Uterus (tissue), 4 donors: Measurements from ENCODE around the gene VCX2. TPM values are rescaled to one million over a fixed set of nuclear protein-coding genes. Genes with fewer than 3 reads are reported as not detected.

Source experiments
- DNase-seq, 2 donors: peaks; one replicate each; pipeline ENCODE4 v3.0.0-alpha.2; 2019 to 2020
- H3K27ac ChIP-seq, 2 donors: fragments of 200-600 bp; sonication (generic); 1 replicate in 1 of 2; 2 replicates in 1 of 2; pipeline ENCODE4 v1.5.1; 2016 to 2018
- H3K27me3 ChIP-seq, 2 donors: fragments of 200-600 bp; sonication (generic); one replicate each; pipeline ENCODE4 v1.5.1; 2018 to 2019; ENCODE audit warnings: control low read depth in 1 of 2
- H3K36me3 ChIP-seq, 2 donors: fragments of 200-600 bp; sonication (generic); one replicate each; pipeline ENCODE4 v1.5.1; 2019; ENCODE audit warnings: control low read depth in 1 of 2
- H3K4me1 ChIP-seq, 2 donors: fragments of 200-600 bp; sonication (generic); one replicate each; pipeline ENCODE4 v1.5.1; 2018 to 2019; ENCODE audit warnings: control low read depth in 1 of 2
- H3K4me3 ChIP-seq, 2 donors: fragments of 200-600 bp; sonication (generic); 1 replicate in 1 of 2; 2 replicates in 1 of 2; pipeline ENCODE4 v1.5.1; 2018 to 2019; ENCODE audit warnings: mild to moderate bottlenecking in 1 of 2
- H3K9me3 ChIP-seq, 2 donors: fragments of 200-600 bp; sonication (generic); one replicate each; pipeline ENCODE4 v1.5.1; 2019; ENCODE audit warnings: control low read depth in 1 of 2
- POLR2A ChIP-seq, 2 donors: fragments of 450-650 bp; IDR thresholded peaks; one replicate each; pipeline ENCODE4 v1.6.1; 2016; ENCODE audit warnings: antibody characterized with exemption in 2 of 2, mild to moderate bottlenecking in 1 of 2, moderate library complexity in 1 of 2
- intact Hi-C: fragments of 100-400 bp; cut with DNase I; formaldehyde crosslinking; loops from one replicate; pipeline ENCODE4 v1.15.1; 2023; ENCODE audit warnings: low total_unique reads
- total RNA-seq, 4 donors: library from RNA; depleted of rRNA in 3 of 4; stranded (reverse); fragments of >200 nt in 3 of 4; gene quantifications; one replicate each; pipeline versions ENCODE4 v1.1.0 to v1.2.4, GENCODE V29; 2014 to 2023
- TF ChIP-seq, protein P1 (sequence below), 4 experiments: fragments of 200-600 bp in 2 of 4; fragments of 450-650 bp in 2 of 4; sonication (generic) in 2 of 4; IDR thresholded peaks; one replicate each; pipeline ENCODE4 v1.5.1; 2016 to 2019; ENCODE audit warnings: antibody characterized with exemption in 4 of 4, mild to moderate bottlenecking in 2 of 4, moderate library complexity in 1 of 4
- donor health status: DM: yes; HTN: yes; CAD: no.

VCX2 gene
- total RNA-seq, 4 donors from 2014 or later, result not detected

DNA sequence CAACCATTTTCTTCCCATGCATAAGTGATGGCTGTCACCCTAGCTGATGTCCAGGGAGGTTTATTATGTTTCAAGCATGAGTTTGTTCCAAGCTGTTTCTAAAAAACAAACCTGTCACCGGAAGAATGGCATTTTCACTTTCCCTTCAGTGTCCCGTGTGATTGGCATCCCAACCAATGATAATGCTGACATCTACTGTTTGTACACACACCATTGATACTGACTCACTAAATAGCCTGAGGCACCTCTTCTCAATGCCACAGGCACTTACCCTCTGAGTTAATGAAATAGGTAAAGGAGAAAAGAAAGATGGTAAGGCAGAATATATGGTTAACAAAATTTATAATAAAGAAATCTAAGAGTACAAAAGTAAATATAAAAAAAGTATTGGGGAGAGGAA lies 23.1 kb upstream of the VCX2 start:
- no peaks in the 10 kb centered on the region for H3K9me3 ChIP-seq
- no peak for TF ChIP-seq POLR2A (IDR thresholded peaks at IDR 0.05)
- TF ChIP-seq, protein P1, sequence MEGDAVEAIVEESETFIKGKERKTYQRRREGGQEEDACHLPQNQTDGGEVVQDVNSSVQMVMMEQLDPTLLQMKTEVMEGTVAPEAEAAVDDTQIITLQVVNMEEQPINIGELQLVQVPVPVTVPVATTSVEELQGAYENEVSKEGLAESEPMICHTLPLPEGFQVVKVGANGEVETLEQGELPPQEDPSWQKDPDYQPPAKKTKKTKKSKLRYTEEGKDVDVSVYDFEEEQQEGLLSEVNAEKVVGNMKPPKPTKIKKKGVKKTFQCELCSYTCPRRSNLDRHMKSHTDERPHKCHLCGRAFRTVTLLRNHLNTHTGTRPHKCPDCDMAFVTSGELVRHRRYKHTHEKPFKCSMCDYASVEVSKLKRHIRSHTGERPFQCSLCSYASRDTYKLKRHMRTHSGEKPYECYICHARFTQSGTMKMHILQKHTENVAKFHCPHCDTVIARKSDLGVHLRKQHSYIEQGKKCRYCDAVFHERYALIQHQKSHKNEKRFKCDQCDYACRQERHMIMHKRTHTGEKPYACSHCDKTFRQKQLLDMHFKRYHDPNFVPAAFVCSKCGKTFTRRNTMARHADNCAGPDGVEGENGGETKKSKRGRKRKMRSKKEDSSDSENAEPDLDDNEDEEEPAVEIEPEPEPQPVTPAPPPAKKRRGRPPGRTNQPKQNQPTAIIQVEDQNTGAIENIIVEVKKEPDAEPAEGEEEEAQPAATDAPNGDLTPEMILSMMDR (IDR thresholded peaks at IDR 0.05), result no peak
- H3K4me3 ChIP-seq, result no peak overlapping the region
- no peak overlapping the region for H3K27ac ChIP-seq
- no peaks in the 10 kb centered on the region for H3K4me1 ChIP-seq
- H3K36me3 ChIP-seq, result no peaks in the 10 kb centered on the region
- no peak for DNase-seq
- intact Hi-C loops, result no loop called here
- no peaks in the 10 kb centered on the region for H3K27me3 ChIP-seq

- Histone ChIP-seq H3K4me1 (no peaks in the 10 kb centered on the region), H3K9me3 (no peaks in the 10 kb centered on the region), H3K36me3 (no peaks in the 10 kb centered on the region), H3K4me3 (no peak overlapping the region), H3K27ac (no peak overlapping the region), H3K27me3 (no peaks in the 10 kb centered on the region)
- DNase-seq, result no peak
- TF ChIP-seq POLR2A (IDR thresholded peaks at IDR 0.05), result no peak
- TF ChIP-seq, protein P1 (IDR thresholded peaks at IDR 0.05), result no peak
- intact Hi-C loops, result no loop called here
Measured at GRCh38 chrX:8192276-8192675, 21.2 kb upstream of the VCX2 start.

DNA sequence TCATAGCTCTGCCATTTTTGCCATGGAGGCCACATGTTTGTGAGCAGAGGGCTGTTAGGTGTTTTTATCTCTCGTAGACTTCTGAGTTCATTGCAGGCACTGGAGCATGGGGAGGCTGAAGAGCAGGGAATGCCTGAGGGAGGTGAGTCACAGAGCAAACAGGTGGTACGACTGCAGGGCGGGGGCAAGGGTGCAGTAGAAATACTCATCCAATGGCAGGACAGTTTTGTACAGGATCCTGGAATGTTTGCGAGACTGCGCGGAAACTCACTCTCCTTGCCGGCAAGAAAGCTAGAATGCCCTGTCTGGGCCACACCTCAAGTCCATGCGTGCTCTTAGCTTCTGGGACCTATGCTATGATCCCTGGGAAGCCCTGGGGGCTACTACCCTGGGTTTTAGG lies 20.0 kb upstream of the VCX2 start:
- Histone ChIP-seq H3K4me3 (no peak overlapping the region), H3K9me3 (no peaks in the 10 kb centered on the region), H3K27ac (no peak overlapping the region), H3K27me3 (no peaks in the 10 kb centered on the region), H3K36me3 (no peaks in the 10 kb centered on the region), H3K4me1 (no peaks in the 10 kb centered on the region)
- intact Hi-C loops, result no loop called here
- no peak for DNase-seq
- no peak for TF ChIP-seq POLR2A (IDR thresholded peaks at IDR 0.05)
- TF ChIP-seq, protein P1 (IDR thresholded peaks at IDR 0.05), result no peak

DNA sequence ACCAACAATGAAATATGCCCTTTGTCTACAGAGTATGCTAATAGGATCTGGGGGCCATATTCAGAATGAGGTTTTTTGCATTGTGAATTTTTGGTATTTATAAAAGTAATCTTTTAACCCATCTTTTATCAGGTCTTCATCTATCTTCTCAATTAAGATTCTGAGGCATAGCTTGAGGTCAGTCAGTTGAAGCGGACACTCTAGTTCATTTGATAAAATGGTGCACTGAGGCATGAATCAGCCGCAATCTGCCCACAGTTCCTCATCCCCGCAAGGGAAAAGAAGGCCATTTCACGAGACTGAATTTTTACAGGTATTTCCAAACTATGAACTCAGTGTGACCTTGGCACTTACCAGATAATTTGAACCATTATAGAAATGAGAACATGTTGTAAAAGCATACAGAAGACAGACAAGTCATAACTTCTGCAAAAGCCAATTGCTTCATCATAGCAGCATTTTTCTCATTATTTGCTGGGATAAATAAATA lies 19.3 kb upstream of the VCX2 start:
- H3K4me3 ChIP-seq, result no peak overlapping the region
- intact Hi-C loops, result no loop called here
- no peaks in the 10 kb centered on the region for H3K9me3 ChIP-seq
- H3K27ac ChIP-seq, result no peak overlapping the region
- no peaks in the 10 kb centered on the region for H3K36me3 ChIP-seq
- no peaks in the 10 kb centered on the region for H3K27me3 ChIP-seq
- no peaks in the 10 kb centered on the region for H3K4me1 ChIP-seq
- TF ChIP-seq, protein P1 (IDR thresholded peaks at IDR 0.05), result no peak
- no peak for TF ChIP-seq POLR2A (IDR thresholded peaks at IDR 0.05)
- no peak for DNase-seq

DNA sequence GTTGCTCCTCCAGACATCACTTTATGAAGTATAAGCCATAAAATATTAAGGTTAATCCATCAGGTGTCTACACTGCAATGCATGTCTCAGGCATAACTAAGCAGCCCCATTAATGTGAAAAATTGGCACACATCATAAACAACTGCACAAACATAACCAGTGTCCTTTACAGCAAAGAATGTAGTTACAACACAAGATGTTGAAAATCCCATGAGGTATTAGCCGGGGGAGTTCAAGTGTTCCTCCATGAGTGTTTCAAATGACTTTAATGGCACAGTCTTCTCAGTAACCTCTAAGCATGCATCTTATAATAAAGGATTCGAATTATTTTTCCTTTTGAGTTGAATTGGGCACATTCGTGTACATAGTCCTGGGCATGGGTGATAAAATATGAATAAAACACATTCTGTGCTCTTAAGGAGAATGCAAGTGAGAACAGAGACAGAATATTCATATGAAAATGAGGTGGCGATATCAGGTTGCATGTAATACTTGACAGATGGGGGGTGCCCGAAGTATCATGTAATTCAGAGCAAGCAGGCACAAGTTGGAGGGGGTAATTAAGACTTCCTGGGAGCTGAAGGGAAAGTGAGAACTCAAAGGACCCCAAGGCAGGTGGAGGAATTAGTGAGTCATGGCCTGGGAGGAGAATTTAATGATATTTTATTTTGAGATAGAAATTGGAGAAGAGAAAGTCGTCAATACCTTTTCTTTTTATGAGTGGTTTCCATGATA lies 18.2 kb upstream of the VCX2 start:
- no peak for DNase-seq
- H3K4me1 ChIP-seq, result no peaks in the 10 kb centered on the region
- intact Hi-C loops, result no loop called here
- no peaks in the 10 kb centered on the region for H3K36me3 ChIP-seq
- no peaks in the 10 kb centered on the region for H3K9me3 ChIP-seq
- no peak overlapping the region for H3K4me3 ChIP-seq
- H3K27me3 ChIP-seq, result no peaks in the 10 kb centered on the region
- H3K27ac ChIP-seq, result no peak overlapping the region
- TF ChIP-seq POLR2A (IDR thresholded peaks at IDR 0.05), result no peak
- TF ChIP-seq, protein P1 (IDR thresholded peaks at IDR 0.05), result no peak
